Right hindlimb (tissue), 1 donor: ENCODE results near the gene CHST4.
"Not testable (repeated sequence)": the region's sequence is repeated elsewhere in the genome, so short reads cannot be mapped to it uniquely, and the experiment has no call there.

Experiments
- DNase-seq: peaks from one replicate; pipeline ENCODE4 v3.0.0-alpha.2; 2018

The CHST4 gene

DNA sequence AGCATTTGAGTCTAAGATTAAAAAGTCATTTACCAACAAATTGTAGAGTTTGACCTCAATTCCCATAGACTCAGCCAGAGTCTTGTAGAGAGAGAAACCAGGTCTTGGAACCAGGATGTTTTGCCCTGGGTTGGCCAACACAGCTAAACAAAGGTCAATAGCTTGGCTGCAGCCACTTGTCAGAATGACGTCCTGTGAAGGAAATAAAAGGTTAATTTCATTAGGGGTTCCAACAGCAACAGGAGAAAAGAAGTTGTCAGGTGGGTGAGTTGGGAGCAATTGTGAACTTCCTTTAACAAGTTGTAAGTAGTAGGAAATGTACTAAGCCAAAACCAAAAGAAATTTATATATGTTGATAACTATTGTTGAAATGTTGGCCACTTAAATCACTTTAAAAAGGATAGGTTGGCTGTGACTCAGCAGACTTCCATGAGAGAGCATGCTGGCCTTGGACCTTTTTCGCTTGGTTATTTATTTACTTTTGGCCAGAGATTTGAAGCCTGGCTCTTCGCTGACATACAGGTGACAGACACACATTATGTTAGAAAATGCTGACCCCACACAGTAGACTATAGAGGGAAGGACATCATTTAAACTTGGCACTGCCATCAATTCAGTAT is 46.4 kb downstream of the CHST4 start:
- no peak for DNase-seq

DNA sequence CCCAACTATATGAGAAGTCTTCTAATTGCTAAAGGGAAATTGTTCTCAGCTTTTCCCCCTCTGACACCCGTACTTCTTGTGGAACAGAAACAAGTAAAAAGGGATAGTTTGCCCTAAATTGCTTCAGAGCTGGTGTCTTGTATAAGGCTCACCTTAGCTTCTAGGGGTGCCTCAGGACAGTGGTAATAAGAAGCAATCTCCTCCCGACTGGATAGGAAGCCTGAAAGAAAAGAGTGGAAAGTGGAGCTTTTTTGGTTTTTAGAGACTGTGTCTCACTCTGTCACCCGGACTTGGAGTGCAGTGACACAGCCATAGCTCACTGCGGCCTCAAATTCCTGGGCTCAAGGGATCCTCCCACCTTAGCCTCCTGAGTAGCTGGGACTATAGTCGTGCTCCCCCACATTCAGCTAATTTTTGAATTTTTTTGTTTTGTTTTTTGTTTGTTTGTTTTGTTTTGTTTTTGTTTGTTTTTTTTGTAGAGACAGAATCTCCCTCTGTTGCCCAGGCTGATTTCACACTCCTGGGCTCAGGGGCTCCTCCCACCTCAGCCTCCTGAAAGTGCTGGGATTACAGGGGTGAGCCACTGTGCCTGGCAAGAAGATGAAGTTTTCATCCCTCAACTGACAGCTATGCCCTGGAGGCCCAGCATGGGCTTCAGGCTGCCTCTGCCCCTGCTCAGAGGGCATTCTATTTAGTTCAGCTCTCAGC is 47.3 kb downstream of the CHST4 start:
- no peak for DNase-seq

DNA sequence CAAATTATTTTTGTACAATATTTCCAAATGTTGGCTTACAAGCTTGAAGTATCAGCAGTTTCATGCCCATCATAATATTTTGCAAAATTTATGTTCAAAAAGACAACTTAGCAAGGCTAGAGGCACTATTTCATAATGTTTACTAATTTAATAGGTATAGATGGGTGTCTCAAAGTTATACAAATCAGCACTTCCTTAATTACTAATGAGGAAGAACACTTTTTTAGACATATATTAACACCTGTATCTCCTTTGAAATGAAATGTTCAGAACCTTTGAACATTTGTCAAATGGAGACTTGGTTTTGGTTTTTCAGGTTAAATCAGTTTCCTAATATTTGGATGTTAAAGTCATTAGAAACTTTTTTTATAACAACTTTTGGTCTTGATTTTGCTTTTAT is 48.5 kb downstream of the CHST4 start:
- no peak for DNase-seq

DNA sequence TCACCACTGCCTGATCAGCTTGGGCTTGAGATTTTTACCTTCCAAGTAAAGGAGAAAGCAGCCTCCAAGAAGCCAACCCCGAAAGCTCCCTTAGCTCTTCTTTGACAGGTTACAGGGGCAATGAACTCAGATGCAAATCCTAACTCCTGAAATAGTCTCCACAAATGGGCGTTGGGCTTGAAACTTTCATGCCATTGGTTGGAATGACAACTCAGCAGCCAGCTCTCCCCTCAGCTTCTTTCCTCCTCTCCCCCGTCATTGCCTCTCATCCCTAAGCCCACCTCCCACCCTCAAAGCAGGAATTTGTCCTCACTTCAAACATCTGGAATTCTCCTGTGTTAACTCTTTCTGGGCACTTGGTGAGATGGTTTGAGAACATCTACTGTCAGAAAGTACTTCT is 50.7 kb downstream of the CHST4 start, which contains the start of gene TAT:
TSS of gene TAT (minus strand) at position 122 of the 400 bp plus-strand sequence. CDS start 677 bp downstream, outside the sequence.
- no peak for DNase-seq

DNA sequence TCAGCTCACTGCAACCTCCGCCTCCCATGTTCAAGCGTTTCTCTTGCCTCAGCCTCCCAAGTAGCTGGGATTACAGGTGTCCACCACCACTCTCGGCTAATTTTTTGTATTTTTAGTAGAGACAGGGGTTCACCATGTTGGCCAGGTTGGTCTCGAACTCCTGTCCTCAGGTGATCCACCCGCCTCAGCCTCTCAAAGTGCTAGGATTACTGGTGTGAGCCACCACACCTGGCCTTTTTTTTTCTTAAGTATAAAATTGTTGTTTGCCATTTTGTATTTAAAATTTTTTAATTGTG is 56.3 kb downstream of the CHST4 start:
- DNase-seq = not testable (repeated sequence)

DNA sequence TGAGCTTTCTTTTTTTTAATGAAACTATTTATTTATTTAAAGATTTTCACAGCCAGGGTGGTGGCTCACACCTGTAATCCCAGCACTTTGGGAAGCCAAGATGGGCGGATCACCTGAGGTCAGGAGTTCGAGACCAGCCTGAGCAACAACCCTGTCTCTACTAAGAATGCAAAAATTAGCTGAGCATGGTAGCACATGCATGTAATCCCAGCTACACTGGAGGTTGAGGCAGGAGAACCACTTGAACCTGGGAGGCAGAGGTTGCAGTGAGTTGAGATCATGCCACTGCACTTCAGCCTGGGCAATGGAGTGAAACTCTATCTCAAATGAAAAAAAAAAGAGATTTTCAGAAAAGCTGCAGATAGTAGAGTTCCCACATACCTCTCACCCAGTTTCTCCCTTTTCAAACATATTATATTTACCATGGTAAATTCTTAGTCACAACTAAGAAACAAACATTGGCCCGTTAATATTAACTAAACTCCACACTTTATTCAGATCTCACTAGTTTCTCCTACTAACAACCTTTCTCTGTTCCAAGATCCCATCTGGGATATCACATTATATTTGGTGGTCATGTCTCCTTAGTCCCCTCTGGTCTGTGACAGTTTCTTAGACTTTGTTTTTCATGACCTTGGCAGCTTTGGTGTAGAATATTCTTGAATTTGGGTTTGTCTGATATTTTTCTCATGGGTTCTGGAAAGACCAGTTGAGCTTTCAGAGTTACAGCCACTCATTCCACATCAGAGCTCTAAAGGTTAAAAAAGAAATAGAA is 58.5 kb downstream of the CHST4 start:
- DNase-seq = no peak

DNA sequence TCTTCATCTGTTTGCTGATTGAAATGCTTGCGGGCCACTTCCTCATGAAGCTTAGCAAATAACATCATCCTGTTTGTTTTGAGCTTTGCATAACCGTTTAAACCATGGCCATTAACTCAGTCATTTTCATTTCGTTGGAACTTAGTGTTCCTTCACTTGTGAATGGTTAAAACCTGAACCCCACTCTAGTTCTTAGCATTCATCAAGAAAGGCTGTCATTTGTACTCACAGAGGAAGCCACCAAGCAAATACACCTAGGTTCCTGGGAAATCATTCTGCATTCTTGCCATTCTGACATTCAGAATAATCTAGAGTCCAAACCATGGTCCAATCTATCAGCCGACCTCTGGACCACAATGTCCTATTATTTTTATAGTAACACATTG is 59.1 kb downstream of the CHST4 start:
- no peak for DNase-seq
